ENCODE measurements around the gene MRPS2.
"Not testable (repeated sequence)": the region's sequence is repeated elsewhere in the genome, so short reads cannot be mapped to it uniquely, and the experiment has no call there.

MRPS2 gene

DNA sequence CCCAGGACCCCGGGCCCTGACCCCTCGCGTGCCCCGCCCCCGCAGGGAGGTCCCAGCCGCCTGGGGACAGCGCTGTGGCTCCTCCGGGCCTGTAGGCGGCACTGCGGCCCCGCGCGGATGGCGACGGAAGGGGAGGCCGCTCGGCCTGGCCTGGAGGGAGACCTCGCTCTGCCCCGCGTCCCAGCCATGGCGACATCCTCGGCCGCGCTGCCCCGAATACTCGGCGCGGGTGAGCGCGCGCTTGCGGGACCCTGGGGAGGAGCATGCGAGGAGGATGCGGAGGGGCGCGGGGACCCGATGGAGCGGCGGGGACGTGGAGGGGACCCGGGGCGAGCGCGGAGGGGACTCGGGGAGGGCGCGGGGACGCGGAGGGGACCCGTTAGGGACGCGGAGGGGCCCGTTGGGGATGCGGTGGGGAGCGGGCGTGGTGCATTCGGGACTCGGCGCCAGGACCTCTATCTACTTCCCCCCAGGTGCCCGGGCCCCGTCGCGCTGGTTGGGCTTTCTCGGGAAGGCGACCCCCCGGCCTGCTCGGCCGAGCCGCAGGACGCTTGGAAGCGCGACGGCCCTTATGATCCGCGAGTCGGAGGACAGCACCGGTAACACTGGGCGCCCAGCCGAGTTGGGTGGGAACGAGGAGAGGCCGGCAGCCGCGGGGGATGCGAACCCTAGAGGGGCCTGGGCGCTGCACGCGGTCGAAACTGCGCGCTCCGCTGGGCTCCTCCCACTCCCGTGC lies at the start of gene MRPS2:
Gene MRPS2, plus strand, starts transcription at position 158 of the 736 bp plus-strand sequence. Its CDS starts 29 bp downstream, at position 187.
- peaks cover 45% of the 10 kb centered on the region for H3K36me3 Mint-ChIP-seq (ENCODE audit: low read depth)
- peaks cover 6% of the 10 kb centered on the region for H3K27me3 Mint-ChIP-seq
- peak; percentile 91 for DNase-seq
- no peaks in the 10 kb centered on the region for H3K9me3 Mint-ChIP-seq
- peak within 1 kb of the TSS; percentile 96 for H3K27ac Mint-ChIP-seq
- H3K4me1 Mint-ChIP-seq (ENCODE audit: low read depth) = peaks cover 29% of the 10 kb centered on the region
- peak within 1 kb of the TSS; percentile 92 for H3K4me3 Mint-ChIP-seq

DNA sequence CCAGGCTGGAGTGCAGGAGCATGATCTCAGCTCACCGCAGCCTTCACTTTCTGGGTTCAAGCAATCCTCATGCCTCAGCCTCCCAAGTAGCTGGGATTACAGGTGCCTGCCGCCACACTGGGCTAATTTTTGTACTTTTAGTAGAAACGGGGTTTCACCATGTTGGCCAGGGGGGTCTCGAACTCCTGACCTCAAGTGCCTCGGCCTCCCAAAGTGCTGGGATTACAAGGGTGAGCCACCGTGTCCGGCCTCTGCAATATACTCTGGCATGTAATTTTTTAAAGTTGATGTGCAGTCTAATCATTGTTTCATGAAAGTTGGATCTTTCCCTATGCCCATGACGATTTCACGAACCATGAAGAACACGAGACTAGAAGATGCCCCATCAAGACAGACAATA lies 49.5 kb upstream of the MRPS2 start:
- Mint-ChIP-seq H3K9me3 (no peaks in the 10 kb centered on the region), H3K27ac (no peak overlapping the region), H3K27me3 (peaks cover 10% of the 10 kb centered on the region), H3K4me1 (ENCODE audit: low read depth) (no peaks in the 10 kb centered on the region), H3K36me3 (ENCODE audit: low read depth) (no peaks in the 10 kb centered on the region), H3K4me3 (no peak overlapping the region)
- no peak for DNase-seq

GRCh38 chr9:135451909-135452308 lies 48.6 kb upstream of the MRPS2 start:
- H3K4me1 Mint-ChIP-seq (ENCODE audit: low read depth) = not testable (repeated sequence)

GRCh38 chr9:135454737-135455136 lies 45.7 kb upstream of the MRPS2 start:
- H3K27ac Mint-ChIP-seq = no peak overlapping the region
- no peaks in the 10 kb centered on the region for H3K9me3 Mint-ChIP-seq
- H3K36me3 Mint-ChIP-seq (ENCODE audit: low read depth) = no peaks in the 10 kb centered on the region
- peaks cover 31% of the 10 kb centered on the region for H3K27me3 Mint-ChIP-seq
- no peaks in the 10 kb centered on the region for H3K4me1 Mint-ChIP-seq (ENCODE audit: low read depth)
- DNase-seq = no peak
- no peak overlapping the region for H3K4me3 Mint-ChIP-seq

More at GRCh38 chr9:135451909-135452308, 48.6 kb upstream of the MRPS2 start:
- DNase-seq; H3K9me3 Mint-ChIP-seq; H3K27ac Mint-ChIP-seq; H3K4me3 Mint-ChIP-seq; H3K36me3 Mint-ChIP-seq (ENCODE audit: low read depth): not testable (repeated sequence)
- H3K27me3 Mint-ChIP-seq = peaks cover 16% of the 10 kb centered on the region

DNA sequence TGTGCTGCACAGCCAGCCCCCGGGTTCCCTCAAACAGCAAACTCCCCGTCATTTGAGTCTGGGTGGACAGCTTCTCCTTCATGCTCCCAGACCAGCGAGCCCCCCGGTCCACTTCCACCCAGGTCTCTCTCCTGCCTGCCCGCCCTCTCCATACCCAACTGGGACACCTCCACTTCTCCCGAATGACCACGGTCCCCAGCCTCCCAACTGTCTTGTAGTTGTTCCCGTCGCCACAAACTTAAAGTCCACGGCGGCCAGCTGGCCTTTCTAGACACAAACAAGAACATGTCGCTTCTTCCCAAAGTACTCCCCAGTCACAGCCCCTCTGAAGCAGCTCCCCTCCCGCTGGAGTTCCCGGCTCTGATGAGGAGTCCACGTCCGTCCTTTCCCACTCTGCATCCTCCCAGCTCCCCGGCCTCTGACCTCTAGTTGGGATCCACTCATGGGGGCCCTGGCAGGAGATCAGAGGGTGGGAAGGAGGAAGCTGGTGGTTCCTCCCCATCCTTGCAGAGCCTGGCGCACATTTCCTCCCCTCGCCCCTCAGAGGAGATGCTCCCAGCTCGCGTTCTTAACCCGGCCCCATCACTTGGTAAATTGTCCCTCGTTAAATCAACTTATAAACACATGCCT lies 45.0 kb upstream of the MRPS2 start:
- no peaks in the 10 kb centered on the region for H3K36me3 Mint-ChIP-seq (ENCODE audit: low read depth)
- no peaks in the 10 kb centered on the region for H3K4me1 Mint-ChIP-seq (ENCODE audit: low read depth)
- DNase-seq = no peak
- no peaks in the 10 kb centered on the region for H3K9me3 Mint-ChIP-seq
- H3K4me3 Mint-ChIP-seq = no peak overlapping the region
- peaks cover 35% of the 10 kb centered on the region for H3K27me3 Mint-ChIP-seq
- no peak overlapping the region for H3K27ac Mint-ChIP-seq

GRCh38 chr9:135456436-135457104 lies 43.9 kb upstream of the MRPS2 start:
- H3K9me3 Mint-ChIP-seq = no peaks in the 10 kb centered on the region
- H3K4me1 Mint-ChIP-seq (ENCODE audit: low read depth) = no peaks in the 10 kb centered on the region
- H3K36me3 Mint-ChIP-seq (ENCODE audit: low read depth) = no peaks in the 10 kb centered on the region
- peaks cover 36% of the 10 kb centered on the region for H3K27me3 Mint-ChIP-seq
- no peak for DNase-seq
- no peak overlapping the region for H3K27ac Mint-ChIP-seq
- no peak overlapping the region for H3K4me3 Mint-ChIP-seq

DNA sequence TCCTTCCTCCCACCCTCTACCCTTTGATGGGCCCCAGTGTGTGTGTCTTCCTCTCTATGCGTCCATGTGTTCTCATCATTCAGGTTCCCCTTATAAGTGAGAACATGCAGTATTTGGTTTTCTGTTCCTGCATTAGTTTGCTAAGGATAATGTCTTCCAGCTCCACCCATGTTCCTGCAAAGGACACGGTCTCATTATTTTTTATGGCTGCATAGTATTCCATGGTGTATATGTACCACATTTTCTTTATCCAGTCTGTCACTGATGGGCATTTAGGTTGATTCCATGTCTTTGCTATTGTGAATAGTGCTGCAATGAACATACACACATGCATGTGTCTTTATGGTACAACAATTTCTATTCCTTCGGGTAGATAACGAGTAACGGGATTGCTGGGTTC lies 42.0 kb upstream of the MRPS2 start:
- peaks cover 43% of the 10 kb centered on the region for H3K27me3 Mint-ChIP-seq
- DNase-seq = not testable (repeated sequence)

DNA sequence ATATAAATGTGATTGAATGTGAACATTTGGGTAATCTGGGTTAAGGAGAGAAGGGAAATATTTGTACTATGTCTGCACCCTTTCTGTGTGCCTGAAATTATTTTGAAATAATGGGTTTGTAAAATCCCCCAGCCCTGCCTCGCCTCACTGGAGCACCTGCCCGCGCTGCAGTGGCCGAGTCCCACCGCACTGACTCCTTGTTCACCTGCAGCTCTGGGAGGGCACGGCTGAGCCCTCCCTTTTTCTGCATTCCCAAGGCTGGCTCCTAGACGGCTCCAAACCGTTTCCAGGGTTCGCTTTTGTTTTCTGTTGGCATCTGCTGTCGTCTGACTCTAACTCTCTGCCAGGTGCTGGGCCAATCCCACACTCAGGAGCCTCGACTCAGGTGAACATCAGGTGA lies 38.5 kb upstream of the MRPS2 start:
- H3K36me3 Mint-ChIP-seq (ENCODE audit: low read depth) = no peaks in the 10 kb centered on the region
- no peak overlapping the region for H3K4me3 Mint-ChIP-seq
- peaks cover 51% of the 10 kb centered on the region for H3K27me3 Mint-ChIP-seq
- no peak overlapping the region for H3K27ac Mint-ChIP-seq
- DNase-seq = no peak
- no peaks in the 10 kb centered on the region for H3K4me1 Mint-ChIP-seq (ENCODE audit: low read depth)
- no peaks in the 10 kb centered on the region for H3K9me3 Mint-ChIP-seq

More for the DNA sequence above, 42.0 kb upstream of the MRPS2 start:
- not testable (repeated sequence) for H3K9me3 Mint-ChIP-seq; H3K27ac Mint-ChIP-seq; H3K4me3 Mint-ChIP-seq; H3K4me1 Mint-ChIP-seq (ENCODE audit: low read depth); H3K36me3 Mint-ChIP-seq (ENCODE audit: low read depth)

GRCh38 chr9:135463140-135463539 lies 37.3 kb upstream of the MRPS2 start:
- peaks cover 2% of the 10 kb centered on the region for H3K4me1 Mint-ChIP-seq (ENCODE audit: low read depth)
- no peak overlapping the region for H3K27ac Mint-ChIP-seq
- no peak for DNase-seq
- H3K27me3 Mint-ChIP-seq = peaks cover 50% of the 10 kb centered on the region
- H3K36me3 Mint-ChIP-seq (ENCODE audit: low read depth) = no peaks in the 10 kb centered on the region
- H3K9me3 Mint-ChIP-seq = no peaks in the 10 kb centered on the region
- H3K4me3 Mint-ChIP-seq = no peak overlapping the region

DNA sequence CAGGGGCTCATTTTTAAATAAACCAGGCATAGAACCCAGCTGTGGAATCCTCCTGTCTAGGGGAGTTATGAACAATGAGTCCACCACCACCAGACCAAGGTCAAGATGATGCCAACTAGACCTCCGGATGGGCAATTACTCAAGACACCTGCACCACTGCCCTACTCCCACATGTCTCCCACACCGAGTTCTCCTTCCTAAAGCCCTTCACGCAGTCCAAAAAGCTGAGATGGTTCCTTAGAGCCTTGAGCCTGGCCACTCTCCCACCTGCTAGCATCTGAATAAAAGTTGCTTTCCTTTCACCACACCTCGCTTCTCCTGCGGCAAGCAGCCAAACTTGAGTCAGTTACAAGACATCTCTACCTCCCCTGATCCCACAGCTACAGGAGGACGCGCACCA lies 36.3 kb upstream of the MRPS2 start:
- no peaks in the 10 kb centered on the region for H3K36me3 Mint-ChIP-seq (ENCODE audit: low read depth)
- DNase-seq = no peak
- no peak overlapping the region for H3K27ac Mint-ChIP-seq
- peaks cover 11% of the 10 kb centered on the region for H3K4me1 Mint-ChIP-seq (ENCODE audit: low read depth)
- H3K9me3 Mint-ChIP-seq = no peaks in the 10 kb centered on the region
- no peak overlapping the region for H3K4me3 Mint-ChIP-seq
- peaks cover 52% of the 10 kb centered on the region for H3K27me3 Mint-ChIP-seq

- peaks cover 17% of the 10 kb centered on the region for H3K4me1 Mint-ChIP-seq (ENCODE audit: low read depth)
- H3K36me3 Mint-ChIP-seq (ENCODE audit: low read depth) = no peaks in the 10 kb centered on the region
- no peaks in the 10 kb centered on the region for H3K9me3 Mint-ChIP-seq
- peak; percentile 67 for DNase-seq
- H3K4me3 Mint-ChIP-seq = no peak overlapping the region
- peaks cover 65% of the 10 kb centered on the region for H3K27me3 Mint-ChIP-seq
- H3K27ac Mint-ChIP-seq = peak overlapping the region; percentile 9
Measured at GRCh38 chr9:135468854-135469521, 31.5 kb upstream of the MRPS2 start.

- Mint-ChIP-seq H3K27me3 (peaks cover 66% of the 10 kb centered on the region), H3K4me3 (no peak overlapping the region), H3K4me1 (ENCODE audit: low read depth) (peaks cover 17% of the 10 kb centered on the region), H3K9me3 (no peaks in the 10 kb centered on the region), H3K36me3 (ENCODE audit: low read depth) (no peaks in the 10 kb centered on the region), H3K27ac (no peak overlapping the region)
- DNase-seq = no peak
Measured at GRCh38 chr9:135471791-135472640, 28.5 kb upstream of the MRPS2 start.

DNA sequence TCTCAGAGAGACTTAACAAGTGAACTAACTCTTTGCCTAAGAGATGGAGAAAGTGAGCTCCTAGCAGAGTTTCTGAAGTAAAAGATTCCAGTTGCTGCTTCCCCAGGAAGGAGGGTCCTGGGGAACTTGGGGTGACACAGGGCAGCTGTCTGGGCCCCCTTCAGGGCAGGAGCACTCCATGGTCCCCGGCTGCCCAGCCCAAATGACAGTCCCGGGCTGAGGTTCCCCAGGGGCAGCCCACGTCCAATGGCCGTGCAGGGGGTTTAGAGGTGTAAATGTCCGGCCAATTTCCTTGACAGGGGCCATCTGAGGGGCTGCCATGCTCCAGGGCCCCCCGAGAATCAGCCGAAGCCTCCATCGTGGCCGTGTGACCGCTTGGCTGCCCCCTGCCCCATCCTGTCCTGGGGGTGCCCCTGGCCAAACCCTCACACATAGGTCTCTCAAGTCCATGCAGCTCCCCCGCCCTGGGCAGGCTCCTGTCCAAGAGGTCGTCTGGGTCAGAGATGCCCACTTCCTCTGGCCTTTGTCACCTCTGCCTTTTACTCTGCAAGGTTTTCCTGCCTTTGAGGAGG lies 26.4 kb upstream of the MRPS2 start:
- no peaks in the 10 kb centered on the region for H3K36me3 Mint-ChIP-seq (ENCODE audit: low read depth)

More for the DNA sequence above, 26.4 kb upstream of the MRPS2 start:
- Mint-ChIP-seq H3K27ac (no peak overlapping the region), H3K9me3 (no peaks in the 10 kb centered on the region), H3K4me3 (no peak overlapping the region), H3K27me3 (peaks cover 69% of the 10 kb centered on the region), H3K4me1 (ENCODE audit: low read depth) (peaks cover 10% of the 10 kb centered on the region)
- DNase-seq = no peak
